ENCODE results near the gene FGFR2.

GRCh38 chr10:121596689-121597503 lies 1.3 kb downstream of the FGFR2 start:
- TF ChIP-seq CTCF (IDR thresholded peaks at IDR 0.05; ENCODE audit: low read depth, low read length) (no peak), EZH2phosphoT487 (IDR thresholded peaks at IDR 0.05; ENCODE audit: low read depth) (no peak)

Data from OCI-LY3 (cell line).